Hepatocyte (in vitro differentiated cells): Measurements from ENCODE around the gene TMEM259.

Experiments
- CTCF ChIP-seq: fragments of 200-600 bp; sonication (generic); IDR thresholded peaks from 2 replicates; pipeline ENCODE4 v1.5.1; 2016; ENCODE audit warnings: antibody characterized with exemption, mild to moderate bottlenecking; ENCODE audit not compliant: poor library complexity
- EZH2 ChIP-seq: fragments of 200-600 bp; sonication (generic); IDR thresholded peaks from 2 replicates; pipeline ENCODE4 v1.6.1; 2016; ENCODE audit warnings: antibody characterized with exemption, mild to moderate bottlenecking, borderline replicate concordance
- EZH2phosphoT487 ChIP-seq: fragments of 200-600 bp; sonication (generic); IDR thresholded peaks from one replicate; pipeline ENCODE4 v1.6.1; 2018; ENCODE audit warnings: antibody characterized with exemption, mild to moderate bottlenecking, low read depth, moderate library complexity; ENCODE audit not compliant: unreplicated experiment, severe bottlenecking

- TF ChIP-seq EZH2, result no peak
- no peak for TF ChIP-seq CTCF
- TF ChIP-seq EZH2phosphoT487, result no peak
These were observed 35.1 kb upstream of the TMEM259 start for GRCh38 chr19:1055886-1056620.
